GM19351 (cell line): ENCODE results near the gene CDHR1.
A peak's percentile ranks its signal among the peaks of the same experiment; 100 is the strongest.

Experiments
- ATAC-seq: cut with Tn5 transposase; IDR thresholded peaks from one replicate; pipeline ENCODE4 v1.9.1; 2021; ENCODE audit warnings: mild to moderate bottlenecking, moderate library complexity; ENCODE audit not compliant: unreplicated experiment

The CDHR1 gene

DNA sequence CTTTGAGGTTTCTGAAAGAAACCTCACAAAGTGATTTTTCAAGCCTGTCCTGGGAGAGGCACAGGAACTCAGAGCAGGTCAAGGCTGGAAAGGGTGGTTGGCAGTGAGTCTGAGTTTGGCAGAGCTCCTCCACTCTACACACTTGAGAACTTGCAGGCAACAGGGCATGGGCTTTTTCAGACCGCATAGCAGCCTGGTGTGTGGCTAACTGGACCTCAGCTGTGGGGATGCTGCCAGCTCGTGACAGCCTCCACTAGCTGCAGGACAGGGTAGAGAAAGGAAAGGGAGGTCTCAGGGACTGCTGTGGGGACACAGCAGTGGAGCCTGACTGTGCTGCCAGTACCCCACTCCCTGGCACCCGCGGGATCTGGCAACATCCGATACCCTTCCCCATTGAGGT, 2.6 kb downstream of the CDHR1 start:
- no peak for ATAC-seq

DNA sequence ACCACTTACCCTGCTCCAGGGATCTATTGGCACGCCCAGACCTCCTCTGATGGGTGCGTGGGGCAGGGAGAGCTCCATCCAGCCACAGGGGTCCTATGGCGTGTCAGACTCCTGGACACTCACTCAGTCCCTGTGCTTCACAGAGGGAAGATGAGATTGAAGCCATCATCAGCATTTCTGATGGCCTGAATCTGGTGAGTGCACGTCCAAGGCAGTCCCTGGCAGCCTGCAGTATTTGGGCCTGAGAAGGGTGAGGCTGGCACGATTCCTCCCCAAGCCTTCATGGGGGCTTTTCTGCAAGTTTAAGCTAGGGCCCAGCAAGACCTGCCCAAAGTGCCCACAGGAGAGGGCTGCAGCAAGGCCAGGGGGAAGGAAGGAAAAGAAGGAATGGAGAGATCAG, 3.3 kb downstream of the CDHR1 start:
- ATAC-seq: no peak

DNA sequence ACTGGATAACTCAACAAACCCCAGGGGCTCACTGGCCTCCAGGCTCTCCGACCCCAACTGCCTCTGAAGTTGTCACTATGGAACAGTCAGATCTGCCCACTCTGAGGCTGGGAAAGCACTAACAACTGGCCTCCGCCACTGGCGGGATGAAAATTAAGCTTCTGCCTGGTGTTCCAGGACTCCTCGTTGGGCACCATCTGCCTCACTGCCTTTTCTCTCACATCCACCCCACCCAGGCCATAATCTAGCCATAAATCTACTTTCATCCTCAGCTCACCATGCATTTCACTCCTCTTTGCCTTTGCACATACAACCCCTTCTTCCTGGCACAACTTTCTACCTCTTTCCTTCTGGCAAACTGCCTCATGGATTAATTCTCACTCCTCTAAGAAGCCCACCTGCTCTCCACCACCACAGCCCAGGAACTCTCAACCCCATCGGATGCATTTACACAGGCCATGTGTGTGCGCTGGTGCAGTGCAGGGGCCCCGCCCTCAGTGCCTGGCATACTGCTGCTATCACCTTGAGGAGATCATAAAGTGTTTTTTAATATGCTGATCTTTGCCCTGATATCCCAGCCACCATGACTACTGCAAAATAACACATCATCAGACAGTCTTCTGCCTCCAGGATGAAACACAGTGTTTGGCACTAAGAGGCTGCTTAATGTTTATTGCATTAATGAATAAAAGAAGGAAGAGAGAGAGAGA, 4.0 kb downstream of the CDHR1 start:
- ATAC-seq: no peak

DNA sequence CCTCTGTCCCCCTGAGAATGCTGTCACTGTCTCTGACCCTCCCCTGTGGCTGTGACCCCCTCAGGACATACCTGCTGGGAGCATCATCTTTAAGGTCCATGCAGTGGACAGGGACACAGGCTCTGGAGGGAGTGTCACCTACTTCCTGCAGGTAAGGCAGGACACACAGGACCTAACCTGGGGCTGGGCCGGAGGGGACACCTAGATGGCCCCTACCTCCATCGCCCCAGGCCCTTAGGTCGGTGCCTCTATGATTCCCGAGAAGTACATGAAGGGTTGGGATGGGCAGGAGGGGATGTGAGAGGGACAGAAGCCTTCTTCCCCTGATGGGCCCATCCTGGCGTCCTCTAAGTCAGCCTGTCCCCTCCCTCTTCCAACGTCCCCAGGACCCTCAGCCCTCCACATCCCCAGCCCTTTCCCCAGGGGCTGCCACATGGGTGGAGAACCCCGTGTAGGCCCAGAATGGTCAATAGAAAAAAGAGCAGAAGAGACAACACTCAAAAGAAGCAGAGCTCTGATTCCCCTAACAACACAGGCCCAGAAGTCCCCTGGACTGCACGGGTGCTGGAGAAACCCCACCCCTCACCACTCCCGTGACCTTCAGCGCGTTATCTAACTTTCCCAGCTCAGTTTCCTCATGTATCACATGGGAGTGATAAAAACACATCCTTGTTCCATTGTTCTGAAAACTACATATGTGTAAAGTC, 6.4 kb downstream of the CDHR1 start:
- no peak for ATAC-seq

DNA sequence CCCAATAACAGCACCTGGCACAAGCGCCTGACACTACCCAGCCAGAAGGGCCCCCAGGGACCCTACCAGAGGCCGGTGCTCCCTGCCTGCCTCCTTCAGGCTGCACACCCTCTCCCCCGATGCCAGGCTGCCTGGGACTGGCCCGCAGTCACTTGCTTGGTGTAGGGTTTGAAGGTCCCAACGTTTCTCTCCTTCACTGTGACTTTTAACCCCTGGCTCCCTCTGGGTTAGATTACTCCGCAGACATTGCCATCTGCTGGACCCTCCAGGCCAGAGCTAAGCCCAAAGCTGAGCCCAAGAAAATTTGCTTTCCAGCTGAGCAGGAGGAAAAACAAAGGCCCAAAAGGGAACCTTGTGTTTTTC, 6.9 kb downstream of the CDHR1 start:
- no peak for ATAC-seq

DNA sequence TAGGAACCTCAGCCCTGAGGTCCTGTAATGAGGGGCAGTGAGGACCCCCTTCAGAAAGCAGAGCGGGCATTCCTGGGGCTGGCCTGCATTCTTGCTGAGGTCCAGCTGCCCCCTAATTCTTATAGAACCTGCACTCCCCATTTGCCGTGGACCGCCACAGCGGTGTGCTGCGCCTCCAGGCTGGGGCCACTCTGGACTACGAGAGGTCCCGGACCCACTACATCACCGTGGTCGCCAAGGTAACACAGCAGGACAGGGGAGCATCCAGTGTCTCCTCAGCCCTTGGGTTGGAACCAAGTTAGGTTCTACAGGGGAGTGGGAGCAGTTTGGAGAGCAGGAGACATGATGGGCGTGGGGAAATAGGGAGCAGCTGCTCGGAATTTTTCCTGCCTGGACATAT, 7.3 kb downstream of the CDHR1 start:
- ATAC-seq: no peak

DNA sequence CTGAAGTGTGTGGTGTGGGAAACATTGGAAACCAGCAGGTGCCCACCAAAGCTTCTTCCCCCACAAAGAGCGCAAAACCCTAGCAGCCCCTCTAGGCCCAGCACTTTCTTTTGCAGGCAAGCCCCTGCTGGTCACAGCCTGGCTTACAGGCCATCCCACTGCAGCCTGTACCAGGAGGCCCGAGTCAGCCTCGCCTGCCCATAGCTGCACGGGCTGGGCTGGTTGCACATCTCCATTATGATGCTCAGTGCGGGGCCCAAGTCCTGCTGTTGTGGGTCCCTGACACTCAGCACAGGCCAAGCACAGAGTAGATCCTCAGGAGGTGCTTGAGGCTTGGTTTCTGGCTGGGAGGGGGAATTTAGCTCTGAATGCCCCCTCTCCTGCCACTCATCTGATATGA, 8.0 kb downstream of the CDHR1 start:
- no peak for ATAC-seq

DNA sequence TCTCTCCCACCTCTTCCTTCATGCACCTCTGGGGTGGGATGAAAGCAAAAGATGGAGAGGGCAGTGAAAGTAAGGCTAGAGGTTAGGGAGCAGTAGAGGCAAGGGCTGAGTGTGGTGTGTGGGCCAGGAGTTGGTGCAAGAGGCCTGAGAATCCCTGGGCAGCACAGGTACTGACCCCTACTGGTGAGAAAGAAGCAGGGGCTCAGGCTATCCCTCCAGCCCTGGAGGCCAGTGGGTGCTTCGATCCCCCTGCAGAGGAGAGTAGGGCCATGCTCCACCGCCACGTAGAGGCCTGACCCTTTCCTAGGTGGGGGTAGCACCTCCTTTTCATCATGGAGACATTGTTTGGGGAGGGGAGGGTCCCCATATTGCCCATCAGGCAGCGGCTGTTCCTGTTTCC, 9.8 kb downstream of the CDHR1 start:
- ATAC-seq: peak; percentile 79

DNA sequence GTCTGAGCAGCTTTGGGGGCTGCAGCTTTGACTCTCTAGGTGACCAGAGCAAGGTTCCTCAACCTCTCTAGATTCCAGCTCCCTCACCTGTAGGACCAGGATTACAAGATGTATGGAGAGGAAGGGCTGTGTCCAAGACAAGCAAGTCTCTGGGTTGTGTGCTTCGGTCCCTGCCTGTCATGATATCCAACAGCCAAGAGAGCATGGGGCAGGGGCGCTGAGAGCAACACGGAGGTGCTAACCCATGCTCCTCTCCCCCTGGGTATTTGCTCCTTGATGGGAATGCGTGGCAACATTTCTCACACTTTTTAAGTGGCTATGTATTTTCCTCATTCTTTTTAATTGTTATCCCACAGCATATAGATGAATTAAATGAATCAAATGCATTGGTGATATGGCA, 10.3 kb downstream of the CDHR1 start:
- ATAC-seq: no peak

DNA sequence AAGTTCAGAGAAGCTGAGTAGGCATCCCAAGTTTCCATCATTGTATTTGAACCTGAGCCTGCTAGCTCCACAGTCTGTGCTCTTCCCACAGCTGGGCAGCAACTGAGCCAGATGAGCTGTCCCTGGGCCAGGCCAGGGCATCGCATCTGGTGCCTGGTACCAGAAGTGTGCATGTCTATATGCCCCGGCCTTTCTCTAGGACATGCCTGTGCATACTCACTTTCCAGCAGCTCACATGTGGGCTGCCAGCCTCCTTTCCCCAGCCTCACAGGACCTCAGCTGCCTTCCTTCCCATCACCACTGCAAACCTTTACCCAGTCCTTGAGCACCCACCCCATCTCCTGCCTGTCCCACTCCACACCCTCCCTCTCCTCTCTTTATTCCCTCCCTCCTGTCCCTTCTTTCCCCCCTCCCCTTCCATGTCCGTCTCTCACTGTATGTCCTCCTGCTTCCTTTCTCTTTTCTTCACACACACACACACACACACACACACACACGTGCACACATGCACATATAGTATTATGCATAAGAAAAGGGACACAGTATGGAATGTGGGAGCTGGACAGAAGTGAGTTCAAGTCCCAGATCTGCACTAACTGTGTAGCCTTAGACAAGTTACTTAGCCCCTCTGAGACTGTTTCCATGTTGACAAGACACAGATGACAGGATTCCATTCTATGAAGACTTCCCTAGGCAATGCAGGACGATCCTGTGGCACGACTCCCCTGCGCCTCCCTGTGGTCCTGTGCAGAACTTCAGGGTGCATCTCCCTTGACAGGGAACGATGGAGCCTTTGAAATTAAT, 10.9 kb downstream of the CDHR1 start:
- peak; percentile 76 for ATAC-seq

DNA sequence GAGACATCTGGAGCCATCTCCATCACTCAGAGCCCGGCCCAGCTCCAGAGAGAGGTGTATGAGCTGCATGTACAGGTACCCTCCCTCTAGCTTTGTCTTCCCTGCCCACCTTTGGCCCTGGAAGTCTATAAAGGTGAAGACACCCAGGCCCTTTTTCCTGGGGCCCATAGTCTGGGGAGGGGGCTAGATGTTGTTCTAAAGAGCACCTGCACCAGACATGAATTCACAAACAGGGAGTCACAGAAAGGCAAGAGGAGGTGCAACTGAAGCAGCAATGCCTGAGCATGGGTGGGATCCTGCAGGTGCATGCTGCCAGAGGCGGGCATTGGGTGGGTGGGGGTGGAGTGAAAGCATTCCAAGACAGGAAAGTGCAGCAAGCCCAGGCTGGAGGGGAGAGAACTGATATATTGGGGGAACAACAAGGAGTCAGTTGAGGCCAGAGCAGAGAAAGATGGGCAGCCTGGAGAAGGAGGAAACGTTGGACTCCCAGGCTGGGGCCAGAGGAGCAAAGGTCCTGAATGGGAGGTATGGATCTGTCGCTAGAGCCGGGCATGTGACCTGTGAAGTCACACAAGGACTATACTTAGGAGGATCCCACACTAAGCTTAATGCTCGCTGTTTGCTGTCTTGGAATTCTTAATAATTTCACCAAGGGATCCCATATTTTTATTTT, 11.7 kb downstream of the CDHR1 start:
- no peak for ATAC-seq

DNA sequence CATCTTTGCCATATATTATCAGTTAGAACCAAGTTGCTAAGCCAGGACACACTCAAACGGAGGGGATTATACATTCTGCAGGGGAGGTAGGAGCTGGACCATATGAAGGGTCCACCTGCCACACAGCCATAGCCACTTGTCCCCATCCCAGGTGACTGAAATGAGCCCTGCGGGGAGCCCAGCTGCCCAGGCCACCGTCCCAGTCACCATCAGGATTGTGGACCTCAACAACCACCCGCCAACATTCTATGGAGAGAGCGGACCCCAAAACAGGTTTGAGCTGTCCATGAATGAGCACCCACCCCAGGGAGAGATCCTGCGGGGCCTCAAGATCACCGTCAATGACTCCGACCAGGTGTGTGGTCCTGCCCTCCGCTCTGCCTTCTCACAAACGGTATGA, 13.7 kb downstream of the CDHR1 start:
- ATAC-seq: no peak

DNA sequence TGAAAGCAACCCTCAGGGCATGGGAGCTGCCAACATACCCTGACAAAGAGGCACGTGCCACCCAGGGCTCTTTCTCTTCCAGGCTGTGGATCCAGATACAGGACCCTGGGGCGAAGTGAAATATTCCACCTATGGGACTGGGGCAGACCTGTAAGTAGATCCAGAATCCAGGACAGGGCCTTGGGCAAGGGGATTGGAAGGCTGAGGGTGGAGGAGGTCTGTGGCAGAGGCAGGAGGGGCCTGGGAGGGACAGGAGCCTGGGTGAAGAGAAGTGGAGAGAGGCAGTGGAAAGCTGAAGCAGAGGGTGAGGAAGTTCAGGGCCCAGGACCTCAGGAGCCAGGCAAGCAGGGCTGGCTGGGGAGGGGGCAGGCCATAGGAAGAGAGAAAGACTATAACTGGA, 17.2 kb downstream of the CDHR1 start:
- ATAC-seq: no peak

DNA sequence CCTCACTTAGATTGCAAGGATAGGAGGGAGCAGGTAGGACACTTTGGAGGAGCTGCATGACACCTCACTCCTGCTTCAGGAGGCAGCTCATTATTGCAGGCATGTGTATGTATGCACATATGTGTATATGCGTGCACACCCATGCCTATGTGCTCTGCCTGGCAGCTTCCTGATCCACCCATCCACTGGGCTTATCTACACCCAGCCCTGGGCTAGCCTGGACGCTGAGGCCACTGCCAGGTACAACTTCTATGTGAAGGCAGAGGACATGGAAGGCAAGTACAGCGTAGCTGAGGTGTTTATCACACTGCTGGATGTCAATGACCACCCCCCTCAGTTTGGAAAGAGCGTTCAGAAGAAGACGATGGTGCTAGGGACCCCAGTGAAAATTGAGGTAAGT, 17.7 kb downstream of the CDHR1 start:
- no peak for ATAC-seq

DNA sequence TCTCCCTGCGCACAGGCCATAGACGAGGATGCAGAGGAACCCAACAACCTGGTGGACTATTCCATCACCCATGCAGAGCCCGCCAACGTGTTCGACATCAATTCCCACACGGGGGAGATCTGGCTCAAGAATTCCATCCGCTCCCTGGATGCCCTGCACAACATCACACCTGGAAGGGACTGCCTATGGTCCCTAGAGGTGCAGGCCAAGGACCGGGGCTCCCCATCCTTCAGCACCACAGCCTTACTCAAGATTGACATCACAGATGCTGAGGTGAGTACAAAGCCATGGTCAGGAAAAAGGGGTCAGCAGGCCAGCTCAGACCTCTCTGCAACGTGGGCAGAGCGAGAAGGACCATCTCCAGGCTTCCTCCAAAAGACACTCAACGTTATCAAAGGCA, 18.7 kb downstream of the CDHR1 start:
- ATAC-seq: no peak

DNA sequence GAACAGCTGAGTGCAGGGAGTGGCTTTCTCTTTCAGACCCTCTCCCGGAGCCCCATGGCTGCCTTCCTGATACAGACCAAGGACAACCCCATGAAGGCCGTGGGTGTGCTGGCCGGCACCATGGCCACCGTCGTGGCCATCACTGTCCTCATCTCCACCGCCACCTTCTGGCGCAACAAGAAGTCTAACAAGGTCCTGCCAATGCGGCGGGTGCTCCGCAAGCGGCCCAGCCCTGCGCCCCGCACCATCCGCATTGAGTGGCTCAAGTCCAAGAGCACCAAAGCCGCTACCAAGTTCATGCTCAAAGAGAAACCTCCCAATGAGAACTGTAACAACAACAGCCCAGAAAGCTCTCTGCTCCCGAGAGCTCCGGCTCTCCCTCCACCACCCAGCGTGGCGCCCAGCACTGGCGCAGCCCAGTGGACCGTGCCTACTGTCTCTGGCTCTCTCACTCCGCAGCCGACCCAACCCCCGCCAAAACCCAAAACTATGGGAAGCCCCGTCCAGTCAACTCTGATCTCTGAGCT, 19.8 kb downstream of the CDHR1 start:
- no peak for ATAC-seq

DNA sequence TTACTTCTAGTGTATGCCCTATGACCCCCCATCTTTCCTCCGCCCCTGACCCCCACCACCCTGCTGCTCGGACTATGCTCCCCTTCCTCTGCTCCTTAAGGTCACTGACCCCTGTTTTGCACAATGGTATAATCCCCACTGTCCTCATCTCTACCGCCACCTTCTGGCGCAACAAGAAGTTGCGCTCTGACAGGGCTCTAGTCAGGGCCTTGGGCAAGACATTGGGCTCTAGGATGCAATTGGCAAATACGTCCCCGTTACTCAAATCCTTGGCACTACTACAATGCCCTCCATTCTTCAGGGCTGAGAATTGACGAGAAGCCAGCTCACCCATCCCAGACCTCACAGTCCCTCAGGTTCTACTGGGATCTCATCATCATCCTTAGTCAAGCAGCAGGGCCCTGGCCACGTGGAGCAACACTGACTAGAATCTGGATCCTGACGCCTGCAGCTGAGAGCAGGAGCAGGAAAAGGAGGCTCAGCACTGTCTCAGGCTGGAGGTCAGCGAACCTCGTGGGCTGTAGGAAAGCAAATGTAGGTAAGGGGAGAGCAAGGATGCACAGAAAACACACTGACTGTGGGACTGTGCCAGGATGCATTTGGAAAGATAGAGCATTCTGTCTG, 20.4 kb downstream of the CDHR1 start:
- peak; percentile 95 for ATAC-seq

DNA sequence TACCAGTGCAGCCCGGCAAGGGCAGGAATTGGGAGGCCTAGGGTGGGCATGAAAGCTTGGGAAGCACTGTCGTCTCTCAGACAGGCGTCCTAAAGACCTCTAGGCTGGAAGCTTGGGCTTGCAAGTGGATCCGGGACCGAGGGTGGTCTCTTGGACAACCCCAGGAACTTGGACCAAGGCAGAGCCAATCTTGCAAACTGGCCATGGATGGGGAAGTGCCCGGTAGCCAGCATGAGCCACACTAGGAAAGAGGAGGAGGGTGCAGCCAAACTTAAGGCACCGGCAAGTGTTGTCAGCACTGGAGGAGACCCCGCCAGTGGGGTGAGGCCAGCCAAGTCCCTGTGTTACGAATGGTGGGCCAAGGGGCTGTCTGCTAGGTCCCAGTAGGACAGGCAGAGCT, 22.5 kb downstream of the CDHR1 start:
- no peak for ATAC-seq

DNA sequence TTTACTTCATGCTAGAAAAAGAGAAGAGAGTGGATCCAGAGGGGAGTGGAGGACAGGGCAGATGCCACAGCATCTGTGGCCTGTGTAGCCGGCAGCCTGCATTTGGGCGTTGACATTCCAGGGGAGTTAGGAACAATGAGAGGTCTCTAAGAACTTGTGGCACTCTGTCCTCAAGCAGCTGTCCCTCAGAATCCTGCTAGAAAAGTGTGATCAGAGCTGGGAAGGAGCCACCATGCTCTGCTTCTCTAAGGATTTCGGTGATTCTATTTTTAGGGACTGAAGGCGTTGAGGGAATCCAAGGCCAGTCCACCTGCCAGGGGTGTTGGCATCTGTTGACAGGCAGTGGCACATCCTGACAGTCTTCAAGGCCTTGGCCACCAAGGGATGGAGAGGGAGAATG, 23.4 kb downstream of the CDHR1 start:
- no peak for ATAC-seq

DNA sequence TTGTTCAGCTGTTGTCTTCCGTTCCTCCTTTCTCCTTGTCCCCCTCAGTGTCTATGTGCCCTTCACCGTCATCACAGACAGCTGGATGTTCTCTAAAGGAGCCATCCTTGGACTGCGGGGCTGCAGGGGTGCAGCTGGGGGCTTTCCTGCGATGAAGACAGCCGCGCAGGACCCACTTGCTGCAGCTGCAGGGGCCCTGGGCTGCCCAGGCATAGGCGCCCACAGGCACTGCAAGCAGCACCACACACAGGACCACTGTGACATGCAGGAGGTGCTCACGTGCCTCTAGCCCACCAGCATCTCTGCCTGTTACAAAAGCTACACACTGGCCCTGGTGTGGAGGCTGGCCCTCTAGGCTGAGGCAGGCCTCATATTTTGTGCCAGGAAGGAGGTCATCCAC, 27.6 kb downstream of the CDHR1 start:
- ATAC-seq: no peak
